KMS-11 (cell line): ENCODE data around the gene RAD51B.

Source experiments
- H2AFZ ChIP-seq: fragments of 200-600 bp; sonication (generic); 2 replicates; pipeline ENCODE4 v1.6.1; 2016; ENCODE audit warnings: antibody characterized with exemption, mixed run types, low read depth
- H3K27ac ChIP-seq: fragments of 200-600 bp; sonication (generic); 2 replicates; pipeline ENCODE4 v1.6.1; 2016; ENCODE audit warnings: mild to moderate bottlenecking, mixed run types
- H3K27me3 ChIP-seq: fragments of 200-600 bp; sonication (generic); 2 replicates; pipeline ENCODE4 v1.6.1; 2017; ENCODE audit warnings: mild to moderate bottlenecking, low read depth, mixed run types, moderate library complexity; ENCODE audit not compliant: insufficient read depth
- H3K36me3 ChIP-seq: fragments of 200-600 bp; sonication (generic); 2 replicates; pipeline ENCODE4 v1.6.1; 2017; ENCODE audit warnings: mild to moderate bottlenecking, mixed run types; ENCODE audit not compliant: insufficient read depth
- H3K4me1 ChIP-seq: fragments of 200-600 bp; sonication (generic); 2 replicates; pipeline ENCODE4 v1.6.1; 2016; ENCODE audit warnings: mild to moderate bottlenecking, low read depth, mixed run types; ENCODE audit not compliant: poor library complexity, severe bottlenecking
- H3K4me2 ChIP-seq: fragments of 200-600 bp; sonication (generic); 2 replicates; pipeline ENCODE4 v1.7.0; 2016; ENCODE audit warnings: mild to moderate bottlenecking, mixed run types
- H3K4me3 ChIP-seq: fragments of 200-600 bp; sonication (generic); IDR thresholded peaks from 2 replicates; pipeline ENCODE4 v1.6.1; 2017; ENCODE audit warnings: low read depth, low read length, mixed read lengths; ENCODE audit not compliant: insufficient read depth
- H3K79me2 ChIP-seq: fragments of 200-600 bp; sonication (generic); 2 replicates; pipeline ENCODE4 v1.6.1; 2016; ENCODE audit warnings: low read depth, mixed run types; ENCODE audit not compliant: insufficient read depth
- H3K9ac ChIP-seq: fragments of 200-600 bp; sonication (generic); 2 replicates; pipeline ENCODE4 v1.6.1; 2016; ENCODE audit warnings: mild to moderate bottlenecking, mixed run types
- H4K20me1 ChIP-seq: fragments of 200-600 bp; sonication (generic); 2 replicates; pipeline ENCODE4 v1.6.1; 2016; ENCODE audit warnings: mild to moderate bottlenecking, mixed run types; ENCODE audit not compliant: insufficient read depth
- TF ChIP-seq, protein P1 (sequence below): fragments of 200-600 bp; sonication (generic); conservative IDR thresholded peaks from 2 replicates; pipeline ENCODE4 v1.6.1; 2017; ENCODE audit warnings: low read depth, mild to moderate bottlenecking, antibody characterized with exemption, low read length, moderate library complexity, mixed read lengths

Gene RAD51B

DNA sequence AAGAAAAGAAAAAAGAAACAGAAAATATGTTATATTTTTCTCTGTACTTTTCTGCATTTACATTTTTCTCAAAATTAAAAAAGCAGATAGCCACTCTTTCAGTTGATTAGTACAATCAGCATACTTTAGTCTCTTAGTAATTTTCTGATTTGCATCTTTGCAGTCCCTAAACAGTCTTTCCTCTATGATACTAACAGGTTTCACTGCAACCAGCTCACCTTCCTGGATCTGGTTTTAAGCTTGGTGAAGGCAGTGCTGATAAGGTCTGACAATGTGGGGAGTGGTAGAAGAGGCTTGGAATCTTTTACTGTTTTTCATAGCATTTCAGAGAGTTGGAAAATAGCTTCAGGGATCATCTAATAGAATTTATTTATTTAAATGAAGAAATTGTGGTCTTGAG, 515.7 kb downstream of the RAD51B start:
- no peak overlapping the region for H3K27ac ChIP-seq
- no peak overlapping the region for H2AFZ ChIP-seq
- H3K4me2 ChIP-seq, result no peak overlapping the region
- H3K79me2 ChIP-seq, result no peaks in the 10 kb centered on the region
- H3K9ac ChIP-seq, result no peak overlapping the region
- no peaks in the 10 kb centered on the region for H4K20me1 ChIP-seq
- peaks cover 41% of the 10 kb centered on the region for H3K4me1 ChIP-seq
- no peak overlapping the region for H3K4me3 ChIP-seq
- H3K27me3 ChIP-seq, result no peaks in the 10 kb centered on the region
- TF ChIP-seq, protein P1, sequence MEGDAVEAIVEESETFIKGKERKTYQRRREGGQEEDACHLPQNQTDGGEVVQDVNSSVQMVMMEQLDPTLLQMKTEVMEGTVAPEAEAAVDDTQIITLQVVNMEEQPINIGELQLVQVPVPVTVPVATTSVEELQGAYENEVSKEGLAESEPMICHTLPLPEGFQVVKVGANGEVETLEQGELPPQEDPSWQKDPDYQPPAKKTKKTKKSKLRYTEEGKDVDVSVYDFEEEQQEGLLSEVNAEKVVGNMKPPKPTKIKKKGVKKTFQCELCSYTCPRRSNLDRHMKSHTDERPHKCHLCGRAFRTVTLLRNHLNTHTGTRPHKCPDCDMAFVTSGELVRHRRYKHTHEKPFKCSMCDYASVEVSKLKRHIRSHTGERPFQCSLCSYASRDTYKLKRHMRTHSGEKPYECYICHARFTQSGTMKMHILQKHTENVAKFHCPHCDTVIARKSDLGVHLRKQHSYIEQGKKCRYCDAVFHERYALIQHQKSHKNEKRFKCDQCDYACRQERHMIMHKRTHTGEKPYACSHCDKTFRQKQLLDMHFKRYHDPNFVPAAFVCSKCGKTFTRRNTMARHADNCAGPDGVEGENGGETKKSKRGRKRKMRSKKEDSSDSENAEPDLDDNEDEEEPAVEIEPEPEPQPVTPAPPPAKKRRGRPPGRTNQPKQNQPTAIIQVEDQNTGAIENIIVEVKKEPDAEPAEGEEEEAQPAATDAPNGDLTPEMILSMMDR, result no peak
- no peaks in the 10 kb centered on the region for H3K36me3 ChIP-seq

DNA sequence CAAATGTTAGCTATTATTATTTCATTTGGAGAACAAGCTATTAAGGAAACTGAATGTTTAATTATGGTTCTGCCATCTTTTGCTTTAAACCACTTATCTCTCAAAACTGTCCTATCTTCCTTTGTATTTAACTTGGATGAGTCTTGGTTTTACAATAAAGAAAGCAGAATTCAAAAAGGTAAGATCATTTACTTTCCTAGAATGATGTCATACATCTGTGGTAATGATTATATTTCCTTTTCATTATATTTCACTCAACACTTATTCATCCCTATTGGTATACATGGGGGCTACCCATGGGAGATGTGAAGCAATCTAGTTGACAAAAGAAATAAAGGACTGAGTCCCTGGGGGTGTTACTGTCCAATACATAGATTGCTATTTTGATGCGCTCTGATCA, 516.6 kb downstream of the RAD51B start:
- Histone ChIP-seq H3K27me3 (no peaks in the 10 kb centered on the region), H4K20me1 (no peaks in the 10 kb centered on the region), H3K4me2 (no peak overlapping the region), H3K4me3 (no peak overlapping the region), H3K4me1 (peaks cover 50% of the 10 kb centered on the region), H2AFZ (no peak overlapping the region), H3K9ac (no peak overlapping the region), H3K79me2 (no peaks in the 10 kb centered on the region), H3K27ac (no peak overlapping the region), H3K36me3 (no peaks in the 10 kb centered on the region)
- TF ChIP-seq, protein P1, result no peak

DNA sequence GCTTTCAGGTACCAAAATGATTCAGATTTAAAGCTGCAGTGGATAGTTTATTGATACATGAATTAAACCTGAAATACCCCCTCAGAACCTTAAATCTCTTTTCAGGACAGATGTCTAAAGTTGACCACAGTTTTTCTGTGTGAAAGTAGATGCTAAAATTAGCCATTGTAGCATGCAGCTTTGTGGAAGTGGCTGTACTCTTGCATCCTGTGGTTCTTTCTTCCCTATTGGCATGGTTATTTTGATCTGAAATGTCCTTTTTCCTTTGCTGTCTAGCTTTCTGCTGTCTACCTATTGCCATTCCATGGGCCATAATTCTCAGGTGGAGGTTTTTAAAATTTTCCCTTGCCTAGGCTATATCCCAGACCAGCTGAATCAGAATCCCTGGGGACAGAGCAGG, 517.7 kb downstream of the RAD51B start:
- Histone ChIP-seq H3K4me3 (no peak overlapping the region), H3K27ac (no peak overlapping the region), H3K27me3 (no peaks in the 10 kb centered on the region), H3K36me3 (no peaks in the 10 kb centered on the region), H4K20me1 (no peaks in the 10 kb centered on the region), H3K9ac (no peak overlapping the region), H3K4me2 (peak overlapping the region; percentile 73), H3K79me2 (no peaks in the 10 kb centered on the region), H3K4me1 (peaks cover 61% of the 10 kb centered on the region), H2AFZ (no peak overlapping the region)
- TF ChIP-seq, protein P1, result no peak

DNA sequence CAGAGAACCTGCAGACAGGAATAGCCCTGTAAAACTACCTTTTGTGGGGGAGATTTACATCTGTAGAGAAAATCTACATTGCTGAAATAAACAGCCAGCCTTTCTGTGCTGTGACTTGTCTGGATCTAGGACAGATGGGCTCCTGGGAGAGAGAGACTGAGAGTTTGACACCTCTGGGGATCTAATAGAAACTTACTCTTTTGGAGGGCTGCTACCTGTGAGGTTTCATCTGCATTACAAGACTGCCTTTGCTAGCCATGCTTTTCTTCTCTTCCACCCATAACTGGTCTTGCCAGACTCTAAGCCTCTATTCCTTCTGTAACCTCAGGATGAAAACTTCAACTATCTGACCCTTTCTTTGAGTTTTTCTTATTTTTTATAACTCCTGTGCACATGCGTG, 520.7 kb downstream of the RAD51B start:
- Histone ChIP-seq H3K9ac (no peak overlapping the region), H3K36me3 (no peaks in the 10 kb centered on the region), H4K20me1 (no peaks in the 10 kb centered on the region), H3K27ac (no peak overlapping the region), H3K4me3 (no peak overlapping the region), H3K4me2 (no peak overlapping the region), H2AFZ (no peak overlapping the region), H3K27me3 (no peaks in the 10 kb centered on the region), H3K79me2 (no peaks in the 10 kb centered on the region), H3K4me1 (peaks cover 79% of the 10 kb centered on the region)
- TF ChIP-seq, protein P1, result no peak
